Measurements from ENCODE around the gene PLXNA4. TPM values are rescaled to one million over a fixed set of nuclear protein-coding genes. Genes with fewer than 3 reads are reported as not detected.

The PLXNA4 gene
- total RNA-seq, 1 experiment from 2014 or later: not detected

- POLR2A ChIA-PET: no interaction called here
- no TSS peak for BruUV-seq (replicated peaks)
Measured at GRCh38 chr7:132255115-132255797, 321.0 kb downstream of the PLXNA4 start.

More at GRCh38 chr7:132255115-132255797, 321.0 kb downstream of the PLXNA4 start:
- Histone ChIP-seq H3K9ac (ENCODE audit: low read length) (no peak overlapping the region), H3K4me2 (ENCODE audit: low read length) (no peak overlapping the region), H3K27me3 (ENCODE audit: insufficient read depth, low read length) (peaks cover 33% of the 10 kb centered on the region), H3K79me2 (ENCODE audit: insufficient read depth, low read length) (no peaks in the 10 kb centered on the region), H3K4me3 (replicated peaks in 1 of 2; ENCODE audit: low read depth in 1 of 2, low read length in 2 of 2) (no peak overlapping the region), H3K9me2 (ENCODE audit: insufficient read depth) (no peaks in the 10 kb centered on the region), H3K36me3 (ENCODE audit: control insufficient read depth in 1 of 2, insufficient read depth in 2 of 2, low read length in 2 of 2) (no peaks in the 10 kb centered on the region), H3K4me1 (ENCODE audit: control insufficient read depth in 1 of 2, insufficient read depth in 2 of 2, low read length in 2 of 2) (no peaks in the 10 kb centered on the region), H3K9me3 (ENCODE audit: control insufficient read depth in 1 of 2, insufficient read depth in 1 of 2, low read depth in 1 of 2, low read length in 2 of 2) (no peaks in the 10 kb centered on the region), H4K20me1 (ENCODE audit: insufficient read depth) (no peaks in the 10 kb centered on the region), H3K27ac (ENCODE audit: low read depth, low read length) (no peak overlapping the region), H2AFZ (ENCODE audit: low read depth, low read length, poor library complexity, severe bottlenecking) (no peak overlapping the region)
- DNase-seq (ENCODE audit: low read depth, low spot score) (no peak), ATAC-seq (no peak)
- RAD21 ChIA-PET (ENCODE audit: low non-redundant PET in 1 of 2, low total read pairs in 2 of 2, uncharacterized antibody in 2 of 2, unreplicated experiment in 2 of 2): no interaction called here
- CTCF ChIA-PET: no interaction called here
- intact Hi-C loops (cut with micrococcal nuclease): no loop called here
- no peak for TF ChIP-seq POLR2A (IDR thresholded peaks at IDR 0.05; ENCODE audit: borderline replicate concordance, extremely low read depth, insufficient read depth, insufficient read length)
- TF ChIP-seq MAX (IDR thresholded peaks at IDR 0.05): no peak
- no peak for TF ChIP-seq SP1 (IDR thresholded peaks at IDR 0.05; ENCODE audit: low read depth)
- TF ChIP-seq JUND (IDR thresholded peaks at IDR 0.05): no peak
- TF ChIP-seq YY1 (IDR thresholded peaks at IDR 0.05; ENCODE audit: extremely low read depth, insufficient replicate concordance, low read depth, low read length): no peak
- no peak for TF ChIP-seq POLR2AphosphoS5 (IDR thresholded peaks at IDR 0.05; ENCODE audit: low read depth, low read length)
- TF ChIP-seq CEBPB (IDR thresholded peaks at IDR 0.05; ENCODE audit: low read depth): no peak
- no peak for TF ChIP-seq CBX3 (IDR thresholded peaks at IDR 0.05; ENCODE audit: low read depth)
- TF ChIP-seq ELF1 (IDR thresholded peaks at IDR 0.05; ENCODE audit: borderline replicate concordance, low read depth): no peak
- no peak for TF ChIP-seq ATF3 (IDR thresholded peaks at IDR 0.05)
- TF ChIP-seq REST (IDR thresholded peaks at IDR 0.05; ENCODE audit: low read depth): no peak
- TF ChIP-seq CTCF (IDR thresholded peaks at IDR 0.05 in 2 of 3, conservative IDR thresholded peaks at IDR 0.05 in 1 of 3; ENCODE audit: borderline replicate concordance in 1 of 3, insufficient read depth in 1 of 3, low read depth in 2 of 3, low read length in 2 of 3): no peak
- no peak for TF ChIP-seq ZFX (IDR thresholded peaks at IDR 0.05)
- no peak for TF ChIP-seq EGR1 (IDR thresholded peaks at IDR 0.05; ENCODE audit: low read depth)
- no peak for TF ChIP-seq FOSL1 (IDR thresholded peaks at IDR 0.05; ENCODE audit: low read depth)
- no peak for TF ChIP-seq SIN3A (IDR thresholded peaks at IDR 0.05; ENCODE audit: low read depth)
- TF ChIP-seq RAD21 (IDR thresholded peaks at IDR 0.05; ENCODE audit: low read depth): no peak
- no peak for TF ChIP-seq ZBTB33 (IDR thresholded peaks at IDR 0.05; ENCODE audit: extremely low read depth, insufficient replicate concordance, low read length)
- no peak for TF ChIP-seq EZH2 (IDR thresholded peaks at IDR 0.05)
- TF ChIP-seq SRF (IDR thresholded peaks at IDR 0.05; ENCODE audit: low read depth): no peak
